Renal cortex interstitium (tissue), 11 donors: ENCODE data around the gene PPP1R12A. TPM values are rescaled to one million over a fixed set of nuclear protein-coding genes. Genes with fewer than 3 reads are reported as not detected.
"Not testable (repeated sequence)": the region's sequence is repeated elsewhere in the genome, so short reads cannot be mapped to it uniquely, and the experiment has no call there.

Experiments
- DNase-seq, 11 donors: peaks; one replicate each; pipeline ENCODE4 v3.0.0-alpha.2; 2013; ENCODE audit warnings: low read depth in 9 of 11, low spot score in 4 of 11; ENCODE audit errors: extremely low read depth in 1 of 11
- polyA plus RNA-seq, 3 donors: library from polyadenylated mRNA; unstranded; fragments of 120-200 nt; gene quantifications; one replicate each; pipeline ENCODE4 v1.2.1, GENCODE V29; 2013; ENCODE audit not compliant: insufficient read length in 3 of 3

The PPP1R12A gene
- polyA plus RNA-seq, 3 donors = 93.4 to 124 (median 113) TPM

DNA sequence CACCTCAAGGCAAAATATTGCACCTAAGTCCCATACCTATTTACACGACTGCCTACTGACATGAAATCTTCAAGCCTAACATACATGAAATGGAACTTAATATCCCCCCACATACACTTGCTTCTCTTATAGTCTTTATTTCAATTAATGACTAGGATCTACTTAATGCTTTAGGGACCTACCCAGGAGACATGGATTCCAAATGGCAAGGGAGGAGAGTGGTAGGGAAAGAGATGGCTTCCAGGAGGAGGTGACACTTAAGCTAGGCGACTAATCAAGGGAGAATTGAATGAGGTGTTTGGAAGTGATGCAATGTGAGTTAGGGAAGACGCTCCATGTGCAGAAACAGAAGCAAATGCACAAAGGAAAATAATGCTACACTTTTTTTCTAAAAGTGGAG is 9.7 kb upstream of the PPP1R12A start:
- no peak for DNase-seq

GRCh38 chr12:79942846-79943245 is 7.9 kb upstream of the PPP1R12A start:
- DNase-seq = not testable (repeated sequence)

DNA sequence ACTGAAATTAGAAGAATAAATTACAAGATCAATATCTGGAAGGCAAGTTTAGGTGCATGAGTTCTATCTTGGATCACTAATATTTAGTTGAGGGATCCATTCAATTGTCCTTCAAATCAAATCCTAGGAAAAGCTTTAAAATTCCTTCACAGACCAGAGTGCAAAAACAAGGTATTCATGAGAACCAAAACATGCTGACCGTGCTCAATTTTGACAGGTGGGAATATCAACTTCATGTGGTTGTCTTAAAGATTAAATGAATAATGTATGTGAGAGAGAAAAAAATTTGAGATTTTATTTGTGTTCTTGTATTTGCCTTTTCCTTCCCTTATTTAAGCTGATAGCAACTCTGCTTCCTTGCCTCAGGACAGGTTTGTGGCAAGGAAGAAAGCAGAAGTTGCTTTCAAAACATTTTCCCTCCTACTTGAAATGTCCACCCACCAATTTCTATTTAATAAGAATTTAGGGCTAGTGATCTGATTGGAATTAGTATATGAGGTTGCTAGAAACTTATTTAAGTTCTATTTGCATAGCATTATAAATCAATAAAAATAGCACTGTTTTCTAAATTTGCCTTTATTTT is 4.9 kb upstream of the PPP1R12A start:
- no peak for DNase-seq

DNA sequence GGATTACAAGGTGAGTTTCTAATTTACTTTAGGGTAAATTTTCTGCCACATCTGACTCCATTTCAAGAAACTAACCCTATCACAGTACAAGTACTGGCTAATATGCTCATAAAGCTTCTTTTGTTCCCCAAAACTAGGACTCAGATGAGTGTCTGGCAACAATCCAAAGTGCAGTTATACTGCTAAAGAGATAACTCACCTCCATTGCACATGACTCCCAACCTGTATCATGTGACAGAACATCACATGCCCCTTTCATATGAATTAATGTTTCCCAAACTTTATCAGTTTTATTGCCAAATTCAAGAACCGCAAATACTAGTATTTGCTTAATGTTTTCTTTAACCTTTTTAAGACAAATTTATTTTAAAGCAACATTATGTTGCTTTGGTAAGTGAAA is 3.9 kb upstream of the PPP1R12A start:
- no peak for DNase-seq

GRCh38 chr12:79936670-79937069 is 1.8 kb upstream of the PPP1R12A start:
- DNase-seq = no peak

DNA sequence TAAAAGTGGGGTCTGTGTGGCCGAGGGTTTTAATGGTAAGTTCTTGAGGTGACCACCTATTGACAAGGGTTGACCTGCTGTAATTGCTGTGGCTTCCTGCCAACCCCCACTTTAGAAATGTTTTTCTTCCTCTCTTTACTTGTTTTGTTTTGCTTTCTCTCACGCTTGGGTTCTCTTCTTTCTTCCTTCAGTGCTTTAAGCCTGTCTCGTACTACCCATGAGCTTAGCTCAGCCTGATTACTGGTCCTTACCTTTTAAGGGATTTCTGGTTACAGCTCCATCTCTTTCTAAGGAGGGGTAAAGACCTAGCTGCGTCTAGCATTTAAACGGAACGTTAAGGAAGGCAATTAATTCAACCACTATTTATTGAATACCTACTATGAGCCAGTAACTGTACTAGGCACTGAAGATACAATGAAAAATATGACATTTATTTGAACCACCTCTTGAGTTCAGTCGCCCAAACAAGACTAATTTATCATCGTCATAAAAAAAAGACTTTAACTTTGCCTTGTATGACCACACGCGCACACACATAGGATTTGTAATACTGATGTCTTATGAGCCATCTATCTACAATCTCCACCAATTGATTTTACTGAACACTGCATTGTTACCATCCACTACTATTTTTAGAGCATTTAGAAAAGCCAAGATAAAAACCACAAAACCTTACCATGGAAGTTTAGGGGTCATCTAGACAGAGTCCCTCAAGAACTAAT is 888 bp upstream of the PPP1R12A start:
- peak in 3 of 11 donors; percentile 29 to 31 (median 30) for DNase-seq

- DNase-seq = peak in 10 of 11 donors; percentile 44 to 63 (median 52)
Measured at GRCh38 chr12:79934281-79935020, 446 bp downstream of the PPP1R12A start.

GRCh38 chr12:79933532-79934264 is 1.2 kb downstream of the PPP1R12A start:
- peak in 3 of 11 donors; percentile 7 to 35 (median 7) for DNase-seq

- DNase-seq = no peak
Measured at GRCh38 chr12:79933043-79933442, 1.9 kb downstream of the PPP1R12A start.

GRCh38 chr12:79932357-79932756 is 2.5 kb downstream of the PPP1R12A start:
- no peak for DNase-seq

DNA sequence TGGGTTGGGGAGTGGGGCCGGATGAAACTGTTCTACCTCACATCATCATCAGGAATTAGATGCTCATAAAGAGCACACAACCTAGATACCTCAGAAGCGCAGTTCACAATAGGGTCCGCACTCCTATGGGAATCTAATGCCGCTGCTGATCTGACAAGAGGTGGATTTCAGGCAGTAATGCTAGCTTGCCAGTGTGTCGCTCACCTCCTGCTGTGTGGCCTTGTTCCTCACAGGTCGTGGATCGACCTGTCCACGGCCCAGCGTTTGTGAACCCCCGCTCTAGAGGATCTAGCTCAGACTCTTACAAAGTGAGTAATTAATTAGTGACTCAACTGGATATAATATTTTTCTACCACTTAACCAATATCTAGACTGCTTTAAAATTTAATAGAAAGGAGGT is 5.8 kb downstream of the PPP1R12A start:
- DNase-seq = no peak

- no peak for DNase-seq
Measured at GRCh38 chr12:79927772-79928474, 7.0 kb downstream of the PPP1R12A start.

DNA sequence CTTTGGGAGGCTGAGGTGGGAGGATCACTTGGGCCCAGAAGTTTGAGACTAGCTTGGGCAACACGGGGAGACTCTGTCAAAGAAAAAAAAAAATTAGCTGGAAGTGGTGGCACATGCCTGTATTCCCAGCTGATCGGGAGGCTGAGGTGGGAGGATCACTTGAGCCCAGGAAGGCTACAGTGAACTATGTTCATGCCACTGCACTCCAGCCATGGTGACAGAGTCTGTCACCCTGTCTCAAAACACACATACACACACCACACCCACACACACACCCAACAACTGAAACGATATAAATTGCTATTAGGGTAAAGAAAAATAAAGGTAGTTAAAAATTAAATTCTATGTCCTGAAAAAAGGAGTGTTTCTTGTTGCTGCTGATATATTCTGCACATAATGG is 7.9 kb downstream of the PPP1R12A start:
- DNase-seq = no peak

DNA sequence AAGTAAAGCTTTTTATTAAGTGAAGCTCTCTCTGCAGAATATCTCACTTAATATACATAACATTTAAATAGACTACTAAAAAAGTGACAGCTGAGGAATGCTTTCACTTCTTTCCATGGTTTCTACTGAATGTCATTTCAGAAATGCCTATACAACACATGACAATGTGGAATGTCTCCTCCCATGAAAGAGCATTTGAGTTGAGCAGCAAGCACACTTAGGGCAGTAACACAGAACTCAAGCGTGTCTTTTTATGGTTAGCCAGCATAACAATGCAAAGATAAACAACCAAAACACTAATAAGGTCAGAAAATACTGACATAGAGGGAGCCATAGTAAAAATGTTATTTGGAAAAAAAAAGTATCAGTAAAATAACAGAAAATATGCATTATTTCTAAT is 9.4 kb downstream of the PPP1R12A start:
- peak in 2 of 11 donors; percentile 7 to 11 for DNase-seq

DNA sequence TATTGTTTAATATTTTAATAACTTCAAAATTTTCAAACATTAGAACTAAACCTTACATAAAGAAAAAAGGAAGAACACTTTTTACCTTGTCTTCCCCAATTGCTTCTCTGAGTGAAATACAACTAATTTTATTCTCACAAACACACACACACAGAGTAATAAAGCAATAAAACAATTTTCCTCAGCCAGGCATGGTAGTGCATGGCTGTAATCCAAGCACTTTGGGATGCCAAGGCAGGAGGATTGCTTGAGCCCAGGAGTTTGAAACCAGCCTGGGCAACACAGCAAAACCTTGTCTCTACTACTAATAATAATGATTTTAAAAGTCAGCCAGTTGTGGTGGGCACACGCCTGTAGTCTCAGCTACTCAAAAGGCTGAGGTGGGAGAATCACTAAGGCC is 13.1 kb downstream of the PPP1R12A start:
- no peak for DNase-seq

GRCh38 chr12:79920421-79921238 is 14.3 kb downstream of the PPP1R12A start:
- DNase-seq = no peak

DNA sequence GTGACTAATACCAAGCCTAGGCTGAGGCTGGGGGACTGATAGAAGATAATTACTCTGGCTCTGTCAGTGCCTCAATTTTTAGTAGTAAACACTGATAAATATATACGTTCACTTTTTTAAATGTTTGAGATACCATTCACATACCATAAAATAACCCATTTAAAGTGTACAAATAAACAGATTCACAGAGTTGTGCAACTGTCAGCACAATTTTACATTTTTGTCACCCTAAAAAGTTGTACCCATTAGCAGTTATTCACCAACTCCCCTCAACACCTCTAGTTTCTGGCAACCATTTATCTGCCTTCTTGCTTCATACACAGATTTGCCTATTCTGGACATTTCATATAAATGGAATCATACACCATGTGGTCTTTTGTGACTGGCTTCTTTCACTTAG is 15.1 kb downstream of the PPP1R12A start:
- DNase-seq = no peak

DNA sequence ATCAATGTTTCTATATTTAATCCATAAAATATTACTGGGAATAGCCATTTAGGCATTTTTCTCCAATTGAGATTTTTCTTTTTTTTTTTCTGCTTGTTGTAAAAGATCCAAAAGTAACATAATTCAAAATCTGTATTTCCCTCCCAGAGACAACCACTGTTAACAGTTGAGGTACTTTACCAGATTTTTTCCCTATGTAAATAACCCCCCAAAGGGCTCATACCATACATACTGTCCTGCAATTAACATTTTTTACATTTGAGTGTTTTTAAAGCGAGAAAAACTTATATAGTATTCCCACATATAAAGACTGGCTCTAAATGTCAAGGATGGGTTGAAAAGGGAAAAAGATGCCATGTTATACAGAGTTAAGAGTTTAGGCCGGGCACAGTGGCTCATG is 18.1 kb downstream of the PPP1R12A start:
- DNase-seq = no peak
